ENCODE data around the gene SRBD1.

The SRBD1 gene

DNA sequence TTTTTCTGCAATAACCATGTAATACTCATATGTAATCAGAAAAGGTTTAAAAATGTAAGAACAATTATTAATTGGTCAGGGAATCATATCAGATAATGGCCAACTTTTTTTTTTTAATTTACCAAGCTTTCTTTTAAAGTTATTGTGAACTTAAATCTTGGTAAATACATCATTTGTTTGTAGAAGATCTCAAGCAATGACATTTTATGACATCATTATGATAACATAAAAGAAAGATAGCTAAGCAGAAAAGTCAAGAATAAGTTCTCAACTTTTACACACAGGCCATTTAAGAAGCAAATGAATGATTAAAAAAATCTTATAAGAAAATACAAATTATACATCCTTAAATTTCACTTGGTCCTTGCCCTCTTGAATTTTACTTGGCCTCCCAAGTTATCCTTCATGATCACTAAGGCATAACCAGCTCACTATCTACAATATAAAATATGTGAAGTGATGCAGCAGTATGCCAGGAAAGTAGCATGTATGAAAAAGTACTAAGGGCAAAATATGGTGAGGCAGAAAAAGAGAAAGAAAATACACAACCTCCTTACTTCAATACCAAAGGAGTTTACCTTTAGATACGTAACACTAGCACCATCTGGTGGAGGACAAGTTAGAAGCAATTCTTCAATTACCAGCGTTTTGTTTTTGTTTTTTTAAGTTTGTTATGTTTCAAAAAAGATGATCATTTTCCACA, 116.6 kb downstream of the SRBD1 start:
- Histone ChIP-seq H3K4me1 (ENCODE audit: control insufficient read depth, low read depth, low read length) (no peaks in the 10 kb centered on the region), H3K27ac (ENCODE audit: low read length) (no peak overlapping the region), H3K9me3 (ENCODE audit: control insufficient read depth, low read depth, low read length) (no peaks in the 10 kb centered on the region), H3K27me3 (ENCODE audit: control insufficient read depth, insufficient read depth, low read length) (no peaks in the 10 kb centered on the region), H3K4me3 (ENCODE audit: low read length) (no peak overlapping the region), H3K36me3 (ENCODE audit: control insufficient read depth, low read depth, low read length) (no peaks in the 10 kb centered on the region), H3K9ac (ENCODE audit: low read length) (no peak overlapping the region)

DNA sequence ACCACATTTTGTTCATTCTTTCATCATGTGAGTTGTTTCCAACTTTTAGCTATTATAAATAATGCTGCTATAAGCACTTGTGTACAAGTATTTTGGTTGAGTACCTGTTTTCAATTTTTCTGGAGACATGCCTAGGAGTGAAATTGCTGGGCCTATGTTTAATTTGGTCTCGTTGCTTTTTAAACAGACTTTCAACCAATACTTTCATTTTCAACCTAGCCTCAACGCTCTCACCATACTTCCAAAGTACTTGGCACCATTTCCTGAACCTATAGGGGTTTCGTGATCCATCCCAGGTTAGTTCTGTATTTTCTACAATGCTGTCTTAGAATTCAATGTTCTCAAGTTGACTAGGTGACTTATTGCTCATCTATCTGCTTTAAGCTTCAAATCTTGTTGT, 126.1 kb downstream of the SRBD1 start:
- Histone ChIP-seq H3K27me3 (ENCODE audit: control insufficient read depth, insufficient read depth, low read length) (no peaks in the 10 kb centered on the region), H3K9ac (ENCODE audit: low read length) (no peak overlapping the region), H3K4me3 (ENCODE audit: low read length) (no peak overlapping the region), H3K36me3 (ENCODE audit: control insufficient read depth, low read depth, low read length) (no peaks in the 10 kb centered on the region), H3K27ac (ENCODE audit: low read length) (no peak overlapping the region), H3K9me3 (ENCODE audit: control insufficient read depth, low read depth, low read length) (no peaks in the 10 kb centered on the region), H3K4me1 (ENCODE audit: control insufficient read depth, low read depth, low read length) (no peaks in the 10 kb centered on the region)

DNA sequence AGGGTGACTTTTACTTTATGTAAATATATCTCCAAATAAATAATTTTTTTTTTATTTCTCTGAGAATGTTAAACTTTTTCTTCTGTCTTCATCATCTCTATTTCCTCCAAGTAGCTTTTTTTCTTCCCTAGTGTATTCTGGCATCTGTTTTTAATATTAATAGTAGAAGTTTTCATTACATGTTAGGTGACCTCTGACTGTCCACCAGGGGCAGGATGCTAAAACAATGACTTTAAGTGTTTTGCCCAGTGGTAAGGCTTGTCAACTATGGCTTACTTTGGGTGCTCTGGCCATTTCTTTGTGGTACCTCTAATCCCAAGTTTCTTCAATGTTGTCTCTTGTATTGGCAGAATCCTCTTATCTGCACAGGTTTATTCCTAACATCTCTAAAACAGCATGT, 127.1 kb downstream of the SRBD1 start:
- H3K27me3 ChIP-seq (ENCODE audit: control insufficient read depth, insufficient read depth, low read length), result no peaks in the 10 kb centered on the region
- no peaks in the 10 kb centered on the region for H3K4me1 ChIP-seq (ENCODE audit: control insufficient read depth, low read depth, low read length)
- no peak overlapping the region for H3K9ac ChIP-seq (ENCODE audit: low read length)
- H3K36me3 ChIP-seq (ENCODE audit: control insufficient read depth, low read depth, low read length), result no peaks in the 10 kb centered on the region
- H3K4me3 ChIP-seq (ENCODE audit: low read length), result no peak overlapping the region
- no peaks in the 10 kb centered on the region for H3K9me3 ChIP-seq (ENCODE audit: control insufficient read depth, low read depth, low read length)
- no peak overlapping the region for H3K27ac ChIP-seq (ENCODE audit: low read length)

DNA sequence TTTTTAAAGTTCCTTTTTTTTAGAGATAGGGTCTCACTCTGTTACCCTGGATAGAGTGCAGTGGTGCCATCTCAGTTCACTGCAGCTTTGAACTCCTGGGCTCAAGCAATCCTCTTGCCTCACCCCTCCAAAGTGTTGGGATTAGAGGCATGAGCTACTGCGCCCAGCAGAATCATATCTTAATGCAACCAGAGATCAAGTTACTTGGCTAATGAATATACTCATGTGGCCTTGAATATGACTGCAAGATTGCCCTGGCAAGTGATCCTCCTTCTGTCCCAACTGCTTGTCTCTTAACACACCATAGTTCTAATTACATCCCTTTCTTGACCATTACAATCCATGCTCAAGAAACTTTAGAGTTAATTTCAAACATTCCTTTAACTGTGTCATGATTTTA, 133.5 kb downstream of the SRBD1 start:
- Histone ChIP-seq H3K36me3 (ENCODE audit: control insufficient read depth, low read depth, low read length) (peaks cover 4% of the 10 kb centered on the region), H3K4me3 (ENCODE audit: low read length) (no peak overlapping the region)

DNA sequence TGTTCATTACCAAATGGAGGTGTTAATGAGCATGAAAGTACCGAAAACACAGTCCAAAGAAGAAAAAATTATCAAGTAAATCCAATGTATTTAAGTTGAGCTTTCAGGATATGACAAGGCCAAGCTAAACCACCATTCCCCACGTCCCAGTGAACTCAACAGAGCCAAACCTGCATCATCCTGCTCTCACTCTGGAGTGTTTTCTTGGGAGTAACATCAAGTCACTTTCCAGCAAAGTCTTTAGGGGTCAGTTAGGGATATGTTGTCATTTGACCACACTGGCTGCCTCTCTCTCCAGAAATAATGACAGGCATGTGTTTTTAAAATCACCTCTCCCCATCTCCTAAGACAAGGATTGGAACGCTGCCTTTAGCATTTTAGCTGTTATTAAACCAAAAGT, 140.5 kb downstream of the SRBD1 start:
- H3K4me1 ChIP-seq (ENCODE audit: control insufficient read depth, low read depth, low read length), result peaks cover 29% of the 10 kb centered on the region

More for the DNA sequence above, 133.5 kb downstream of the SRBD1 start:
- H3K4me1 ChIP-seq (ENCODE audit: control insufficient read depth, low read depth, low read length), result no peaks in the 10 kb centered on the region
- H3K27ac ChIP-seq (ENCODE audit: low read length), result no peak overlapping the region
- no peaks in the 10 kb centered on the region for H3K9me3 ChIP-seq (ENCODE audit: control insufficient read depth, low read depth, low read length)
- H3K9ac ChIP-seq (ENCODE audit: low read length), result no peak overlapping the region
- no peaks in the 10 kb centered on the region for H3K27me3 ChIP-seq (ENCODE audit: control insufficient read depth, insufficient read depth, low read length)

DNA sequence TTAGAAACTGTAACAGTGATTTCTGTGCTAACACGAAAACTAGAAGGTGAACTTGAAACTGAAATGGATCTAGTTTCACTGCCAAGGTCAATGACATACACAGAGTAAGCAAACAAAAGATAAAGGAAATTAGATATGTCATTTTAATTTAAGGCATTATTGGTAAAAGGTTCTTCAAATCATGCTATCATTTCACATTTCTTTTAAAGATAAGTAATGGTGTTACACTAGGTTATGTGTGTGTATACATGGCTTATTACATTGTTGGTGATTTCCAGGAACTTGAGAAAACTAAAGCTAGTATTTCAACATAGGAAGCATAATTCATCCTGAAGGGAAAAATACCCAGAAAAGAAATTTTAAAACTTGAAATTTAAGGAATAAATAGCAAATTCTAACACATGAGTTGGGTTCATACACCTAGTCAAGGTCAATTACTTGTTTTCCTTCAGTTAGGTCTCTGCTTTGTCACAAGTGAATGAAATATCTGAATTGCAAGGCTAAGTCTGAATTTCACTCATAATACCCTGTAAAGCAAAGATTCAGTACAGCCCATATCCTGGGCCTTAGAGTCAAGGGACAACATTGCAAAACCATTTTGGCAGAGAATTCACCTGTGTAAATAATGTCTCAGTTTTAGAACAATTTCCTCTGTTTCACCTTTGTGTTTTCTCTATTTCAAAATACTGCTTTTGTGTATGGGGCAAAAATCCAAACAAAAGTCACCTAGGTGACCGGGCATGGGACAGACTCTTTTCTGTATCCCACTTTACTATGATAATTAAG, 141.6 kb downstream of the SRBD1 start:
- no peaks in the 10 kb centered on the region for H3K9me3 ChIP-seq (ENCODE audit: control insufficient read depth, low read depth, low read length)
- peaks cover 38% of the 10 kb centered on the region for H3K4me1 ChIP-seq (ENCODE audit: control insufficient read depth, low read depth, low read length)
- no peak overlapping the region for H3K9ac ChIP-seq (ENCODE audit: low read length)
- H3K36me3 ChIP-seq (ENCODE audit: control insufficient read depth, low read depth, low read length), result no peaks in the 10 kb centered on the region
- peak overlapping the region; percentile 16 for H3K27ac ChIP-seq (ENCODE audit: low read length)
- H3K4me3 ChIP-seq (ENCODE audit: low read length), result no peak overlapping the region
- H3K27me3 ChIP-seq (ENCODE audit: control insufficient read depth, insufficient read depth, low read length), result no peaks in the 10 kb centered on the region

More for the DNA sequence above, 140.5 kb downstream of the SRBD1 start:
- Histone ChIP-seq H3K9ac (ENCODE audit: low read length) (no peak overlapping the region), H3K4me3 (ENCODE audit: low read length) (no peak overlapping the region), H3K27me3 (ENCODE audit: control insufficient read depth, insufficient read depth, low read length) (no peaks in the 10 kb centered on the region), H3K9me3 (ENCODE audit: control insufficient read depth, low read depth, low read length) (no peaks in the 10 kb centered on the region), H3K27ac (ENCODE audit: low read length) (no peak overlapping the region), H3K36me3 (ENCODE audit: control insufficient read depth, low read depth, low read length) (no peaks in the 10 kb centered on the region)

DNA sequence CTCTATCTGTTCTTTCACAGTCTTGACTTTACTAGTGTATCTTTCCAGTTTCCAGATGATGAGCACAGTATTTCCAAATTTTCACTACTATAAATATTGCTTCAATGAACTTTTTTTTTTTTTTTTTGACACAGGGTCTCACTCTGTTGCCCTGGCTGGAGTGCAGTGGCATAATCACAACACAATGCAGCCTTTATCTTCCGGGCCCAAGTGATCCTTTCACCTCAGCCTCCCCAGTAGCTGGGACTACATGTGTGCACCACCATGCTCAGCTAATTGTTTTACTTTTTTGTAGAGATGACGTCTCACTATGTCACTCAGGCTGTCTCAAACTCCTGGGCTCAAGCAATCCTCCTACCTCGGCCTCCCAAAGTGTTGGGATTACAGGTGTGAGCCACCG, 142.8 kb downstream of the SRBD1 start:
- Histone ChIP-seq H3K27me3 (ENCODE audit: control insufficient read depth, insufficient read depth, low read length) (no peaks in the 10 kb centered on the region), H3K27ac (ENCODE audit: low read length) (no peak overlapping the region), H3K4me1 (ENCODE audit: control insufficient read depth, low read depth, low read length) (peaks cover 48% of the 10 kb centered on the region), H3K4me3 (ENCODE audit: low read length) (no peak overlapping the region), H3K9me3 (ENCODE audit: control insufficient read depth, low read depth, low read length) (no peaks in the 10 kb centered on the region), H3K9ac (ENCODE audit: low read length) (no peak overlapping the region), H3K36me3 (ENCODE audit: control insufficient read depth, low read depth, low read length) (no peaks in the 10 kb centered on the region)

DNA sequence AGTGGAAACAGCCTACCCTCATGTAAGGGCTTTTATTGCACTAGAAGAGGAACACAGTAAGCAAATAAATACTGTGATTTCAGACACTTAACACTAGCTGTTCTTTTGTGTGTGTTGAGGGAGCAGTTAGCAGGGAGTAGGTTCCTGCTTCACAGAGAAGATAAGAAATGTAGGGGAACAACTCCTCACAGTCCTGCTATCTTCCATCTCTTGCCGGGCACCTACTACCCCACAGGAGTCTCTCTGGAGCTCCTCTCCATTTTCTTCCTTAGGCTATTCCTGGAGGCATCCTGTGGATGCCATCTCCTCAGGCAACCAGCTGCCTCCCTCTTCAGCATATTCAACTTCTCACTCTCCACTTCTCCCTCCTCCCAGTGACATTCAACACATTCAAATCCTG, 145.0 kb downstream of the SRBD1 start:
- Histone ChIP-seq H3K27ac (ENCODE audit: low read length) (no peak overlapping the region), H3K9ac (ENCODE audit: low read length) (no peak overlapping the region), H3K27me3 (ENCODE audit: control insufficient read depth, insufficient read depth, low read length) (no peaks in the 10 kb centered on the region), H3K4me1 (ENCODE audit: control insufficient read depth, low read depth, low read length) (peaks cover 48% of the 10 kb centered on the region), H3K9me3 (ENCODE audit: control insufficient read depth, low read depth, low read length) (no peaks in the 10 kb centered on the region), H3K36me3 (ENCODE audit: control insufficient read depth, low read depth, low read length) (no peaks in the 10 kb centered on the region), H3K4me3 (ENCODE audit: low read length) (no peak overlapping the region)

DNA sequence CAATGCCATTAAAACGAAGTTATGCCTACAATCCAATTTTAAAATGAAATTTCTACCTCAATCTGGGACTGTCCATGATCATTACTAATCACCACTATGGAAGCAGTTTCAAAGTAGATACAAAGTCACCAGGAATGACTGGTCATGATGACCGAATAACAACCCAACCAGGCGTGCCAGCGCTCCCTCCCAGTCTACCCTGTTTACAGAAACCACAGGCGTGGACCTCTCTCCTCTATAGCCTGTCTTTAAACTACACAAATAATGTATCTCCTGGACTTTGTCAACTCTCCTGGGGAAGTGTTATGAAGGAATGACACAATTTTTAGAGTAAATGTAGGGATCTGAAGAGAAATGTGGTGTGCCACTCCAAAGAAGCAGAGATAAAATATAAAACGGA, 150.2 kb downstream of the SRBD1 start:
- Histone ChIP-seq H3K9ac (ENCODE audit: low read length) (no peak overlapping the region), H3K27ac (ENCODE audit: low read length) (no peak overlapping the region), H3K4me1 (ENCODE audit: control insufficient read depth, low read depth, low read length) (peaks cover 20% of the 10 kb centered on the region), H3K4me3 (ENCODE audit: low read length) (no peak overlapping the region), H3K9me3 (ENCODE audit: control insufficient read depth, low read depth, low read length) (no peaks in the 10 kb centered on the region), H3K36me3 (ENCODE audit: control insufficient read depth, low read depth, low read length) (no peaks in the 10 kb centered on the region), H3K27me3 (ENCODE audit: control insufficient read depth, insufficient read depth, low read length) (no peaks in the 10 kb centered on the region)

DNA sequence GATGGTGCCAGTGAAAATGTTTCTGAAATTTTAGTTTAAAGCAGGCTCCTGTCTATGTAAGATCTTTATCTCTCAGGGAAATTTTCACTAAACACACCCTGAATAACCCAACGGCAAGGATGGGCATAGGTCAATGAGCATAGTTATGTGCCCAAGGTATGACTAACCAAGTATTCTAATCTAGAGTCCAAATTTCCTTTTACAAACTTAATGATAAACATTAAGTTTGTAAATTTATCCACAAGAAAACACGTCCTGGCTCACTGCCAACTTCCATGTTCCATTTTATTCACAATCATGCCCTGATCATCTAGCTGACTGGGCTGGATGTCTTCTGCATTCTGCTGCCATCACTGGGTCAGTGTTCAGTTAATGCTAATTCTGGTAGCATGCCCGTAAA, 151.2 kb downstream of the SRBD1 start:
- Histone ChIP-seq H3K4me3 (ENCODE audit: low read length) (no peak overlapping the region), H3K36me3 (ENCODE audit: control insufficient read depth, low read depth, low read length) (no peaks in the 10 kb centered on the region), H3K27me3 (ENCODE audit: control insufficient read depth, insufficient read depth, low read length) (no peaks in the 10 kb centered on the region), H3K4me1 (ENCODE audit: control insufficient read depth, low read depth, low read length) (peaks cover 14% of the 10 kb centered on the region), H3K27ac (ENCODE audit: low read length) (no peak overlapping the region), H3K9me3 (ENCODE audit: control insufficient read depth, low read depth, low read length) (no peaks in the 10 kb centered on the region), H3K9ac (ENCODE audit: low read length) (no peak overlapping the region)

DNA sequence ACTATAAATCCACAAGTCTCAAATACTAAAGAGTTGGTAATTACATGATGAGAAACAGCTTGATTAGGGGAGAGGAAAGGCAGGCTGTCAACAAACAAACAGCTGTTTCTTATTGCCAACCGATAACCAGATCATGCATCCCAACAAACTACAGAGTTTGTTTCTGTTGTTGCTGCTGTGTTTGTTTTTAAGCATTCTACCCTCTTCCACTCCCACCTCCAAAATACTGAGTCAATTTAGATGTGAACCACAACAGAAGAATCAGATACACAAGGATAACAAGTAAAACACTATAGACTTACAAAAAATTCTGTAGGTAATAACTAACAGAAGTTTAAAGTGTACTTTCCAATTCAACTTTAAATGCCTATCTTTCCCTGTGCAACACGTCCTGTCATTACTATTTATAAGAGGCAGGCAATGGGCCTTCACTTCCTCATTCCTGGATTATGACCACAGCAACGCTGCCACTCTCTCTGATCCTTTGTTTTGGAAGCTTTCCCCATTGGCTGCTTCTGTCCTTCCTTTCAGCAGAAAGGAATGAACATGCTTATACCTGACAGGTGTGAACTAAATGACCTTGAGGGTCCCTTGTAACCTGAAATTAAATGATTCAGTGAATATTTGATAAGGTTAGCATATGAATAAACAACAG, 152.0 kb downstream of the SRBD1 start:
- Histone ChIP-seq H3K9ac (ENCODE audit: low read length) (no peak overlapping the region), H3K4me1 (ENCODE audit: control insufficient read depth, low read depth, low read length) (peaks cover 5% of the 10 kb centered on the region), H3K27ac (ENCODE audit: low read length) (no peak overlapping the region), H3K36me3 (ENCODE audit: control insufficient read depth, low read depth, low read length) (no peaks in the 10 kb centered on the region), H3K9me3 (ENCODE audit: control insufficient read depth, low read depth, low read length) (no peaks in the 10 kb centered on the region), H3K27me3 (ENCODE audit: control insufficient read depth, insufficient read depth, low read length) (no peaks in the 10 kb centered on the region), H3K4me3 (ENCODE audit: low read length) (no peak overlapping the region)
